PC-9 (cell line): ENCODE measurements around the gene NPTX1. TPM values are rescaled to one million over a fixed set of nuclear protein-coding genes. Genes with fewer than 3 reads are reported as not detected.

ENCODE experiments used
- BruUV-seq: library from RNA; stranded (reverse); fragments of 400-500 nt; replicated peaks from 2 replicates; lab custom pipeline; 2021; lab: Mats Ljungman, UMichigan
- CTCF ChIA-PET: fragments of 300-600 bp; sonication (Branson Sonifier 250); formaldehyde crosslinking; loops from one replicate; lab custom pipeline; 2022; ENCODE audit warnings: antibody characterized with exemption; lab: Charles Lee
- POLR2A ChIA-PET: fragments of 300-600 bp; sonication (Branson Sonifier 250); formaldehyde crosslinking; loops from one replicate; lab custom pipeline; 2022; ENCODE audit warnings: antibody characterized with exemption; ENCODE audit not compliant: unreplicated experiment; lab: Charles Lee
- DNase-seq, 2 experiments: peaks; one replicate each; pipeline versions ENCODE4 v3.0.0 to v3.0.0-alpha.2; 2015 to 2022; ENCODE audit warnings: mixed read lengths in 1 of 2
- H2AFZ ChIP-seq: fragments of 200-600 bp; sonication (generic); 2 replicates; pipeline ENCODE4 v1.8.1; 2017; ENCODE audit warnings: antibody characterized with exemption
- H3F3A ChIP-seq: fragments of 200-600 bp; sonication (generic); 2 replicates; pipeline ENCODE4 v1.8.1; 2017; ENCODE audit warnings: antibody characterized with exemption, mild to moderate bottlenecking, low read depth; ENCODE audit not compliant: insufficient read depth
- H3K27ac ChIP-seq: fragments of 200-600 bp; sonication (generic); 2 replicates; pipeline ENCODE4 v1.6.1; 2016; ENCODE audit warnings: mixed run types
- H3K27me3 ChIP-seq: fragments of 200-600 bp; sonication (generic); 2 replicates; pipeline ENCODE4 v1.6.1; 2016; ENCODE audit warnings: low read depth, mixed run types; ENCODE audit not compliant: insufficient read depth
- H3K36me3 ChIP-seq: fragments of 200-600 bp; sonication (generic); 2 replicates; pipeline ENCODE4 v1.6.1; 2016; ENCODE audit warnings: low read depth, mixed run types
- H3K4me1 ChIP-seq: fragments of 200-600 bp; sonication (generic); replicated peaks from 2 replicates; pipeline ENCODE4 v1.6.1; 2016; ENCODE audit warnings: mixed run types; ENCODE audit not compliant: insufficient read depth
- H3K4me2 ChIP-seq: fragments of 200-600 bp; sonication (generic); 2 replicates; pipeline ENCODE4 v1.6.1; 2017; ENCODE audit warnings: mixed run types
- H3K4me3 ChIP-seq: fragments of 200-600 bp; sonication (generic); 2 replicates; pipeline ENCODE4 v1.6.1; 2016; ENCODE audit warnings: mixed run types
- H3K79me2 ChIP-seq: fragments of 200-600 bp; sonication (generic); 2 replicates; pipeline ENCODE4 v1.6.1; 2017; ENCODE audit warnings: low read depth, mixed run types
- H3K9me2 ChIP-seq: fragments of 200-600 bp; sonication (generic); 2 replicates; pipeline ENCODE4 v1.8.1; 2017; ENCODE audit warnings: mild to moderate bottlenecking; ENCODE audit not compliant: insufficient read depth
- H3K9me3 ChIP-seq: fragments of 200-600 bp; sonication (generic); 2 replicates; pipeline ENCODE4 v1.8.1; 2016; ENCODE audit warnings: low read depth; ENCODE audit not compliant: insufficient read depth
- H4K20me1 ChIP-seq: fragments of 200-600 bp; sonication (generic); 2 replicates; pipeline ENCODE4 v1.8.1; 2017; ENCODE audit not compliant: insufficient read depth
- CTCF ChIP-seq: fragments of 200-600 bp; sonication (generic); conservative IDR thresholded peaks from 2 replicates; pipeline ENCODE4 v1.6.1; 2017; ENCODE audit warnings: mixed run types, antibody characterized with exemption, mild to moderate bottlenecking, moderate library complexity
- EZH2 ChIP-seq: fragments of 200-600 bp; sonication (generic); IDR thresholded peaks from 2 replicates; pipeline ENCODE4 v1.8.0; 2017; ENCODE audit warnings: antibody characterized with exemption, low read depth
- intact Hi-C: fragments of 100-400 bp; cut with micrococcal nuclease; formaldehyde crosslinking; loops from one replicate; pipeline ENCODE4 v1.10.0; 2022; ENCODE audit not compliant: unreplicated experiment
- total RNA-seq: library from RNA; stranded (reverse); gene quantifications from 2 replicates; pipeline ENCODE4 v1.2.3, GENCODE V29; 2021

Gene NPTX1
- total RNA-seq, 1 experiment from 2014 or later, result 6.9 TPM

- intact Hi-C loops, result no loop called here
- no peaks in the 10 kb centered on the region for H3K4me1 ChIP-seq
- no peaks in the 10 kb centered on the region for H3K9me2 ChIP-seq
- no peak overlapping the region for H3K27ac ChIP-seq
- H3K36me3 ChIP-seq, result no peaks in the 10 kb centered on the region
- POLR2A ChIA-PET, result interaction anchor here (0.5 kb wide), 1 partner anchor 50 kb away, joined by 3 read pairs; no protein-coding TSS in a partner anchor
- no peaks in the 10 kb centered on the region for H4K20me1 ChIP-seq
- no peaks in the 10 kb centered on the region for H3K9me3 ChIP-seq
- H3F3A ChIP-seq, result no peaks in the 10 kb centered on the region
- H3K4me3 ChIP-seq, result no peak overlapping the region
- no peaks in the 10 kb centered on the region for H3K79me2 ChIP-seq
- H2AFZ ChIP-seq, result no peak overlapping the region
- CTCF ChIA-PET, result no interaction called here
- no peak overlapping the region for H3K4me2 ChIP-seq
- no peak for DNase-seq
- TF ChIP-seq EZH2, result no peak
- TF ChIP-seq CTCF, result no peak
- peaks cover 28% of the 10 kb centered on the region; the same call in 1 of the 2 replicates for H3K27me3 ChIP-seq
- no TSS peak for BruUV-seq
Observed at GRCh38 chr17:80504686-80505413, 28.4 kb upstream of the NPTX1 start.

- CTCF ChIA-PET, result no interaction called here
- no peak overlapping the region for H3K27ac ChIP-seq
- H3K9me2 ChIP-seq, result no peaks in the 10 kb centered on the region
- BruUV-seq, result no TSS peak
- no peaks in the 10 kb centered on the region for H3K4me1 ChIP-seq
- H3K36me3 ChIP-seq, result no peaks in the 10 kb centered on the region
- DNase-seq, result no peak
- H3K27me3 ChIP-seq, result peaks cover 33% of the 10 kb centered on the region; the same call in 1 of the 2 replicates
- H3K9me3 ChIP-seq, result no peaks in the 10 kb centered on the region
- no peaks in the 10 kb centered on the region for H4K20me1 ChIP-seq
- no peak overlapping the region for H3K4me2 ChIP-seq
- no peak overlapping the region for H3K4me3 ChIP-seq
- no peak for TF ChIP-seq CTCF
- TF ChIP-seq EZH2, result no peak
- POLR2A ChIA-PET, result no interaction called here
- H3K79me2 ChIP-seq, result no peaks in the 10 kb centered on the region
- H2AFZ ChIP-seq, result no peak overlapping the region
- intact Hi-C loops, result no loop called here
- no peaks in the 10 kb centered on the region for H3F3A ChIP-seq
Observed at GRCh38 chr17:80503921-80504320, 27.5 kb upstream of the NPTX1 start.

DNA sequence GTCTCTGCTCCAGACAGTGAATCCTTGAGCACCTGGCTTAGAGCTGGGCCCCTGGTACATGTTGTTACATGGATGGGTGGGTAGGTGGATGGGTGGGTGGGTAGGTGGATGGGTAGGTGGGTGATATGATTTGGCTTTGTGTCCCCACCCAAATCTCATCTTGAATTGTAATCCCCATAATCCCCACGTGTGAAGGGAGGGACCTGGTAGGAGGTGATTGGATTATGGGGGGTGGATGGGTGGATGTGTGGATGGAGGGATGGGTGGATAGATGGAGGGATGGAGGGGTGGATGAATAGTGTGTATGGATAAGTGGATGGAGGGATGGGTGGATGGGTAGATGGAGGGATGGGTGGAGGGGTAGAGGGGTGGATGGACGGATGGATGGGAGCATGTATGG is 26.6 kb upstream of the NPTX1 start:
- no peak for DNase-seq
- Histone ChIP-seq H3K9me2 (no peaks in the 10 kb centered on the region), H3K4me2 (no peak overlapping the region), H3K27me3 (peaks cover 32% of the 10 kb centered on the region; the same call in 1 of the 2 replicates), H3K36me3 (no peaks in the 10 kb centered on the region), H3K4me3 (no peak overlapping the region), H3K27ac (no peak overlapping the region), H3F3A (no peaks in the 10 kb centered on the region), H3K4me1 (no peaks in the 10 kb centered on the region), H4K20me1 (no peaks in the 10 kb centered on the region), H3K79me2 (no peaks in the 10 kb centered on the region), H3K9me3 (no peaks in the 10 kb centered on the region), H2AFZ (no peak overlapping the region)
- POLR2A ChIA-PET, result no interaction called here
- CTCF ChIA-PET, result no interaction called here
- no TSS peak for BruUV-seq
- TF ChIP-seq CTCF (no peak), EZH2 (no peak)
- intact Hi-C loops, result no loop called here
